ENCODE results near the gene DCXR. TPM values are rescaled to one million over a fixed set of nuclear protein-coding genes. Genes with fewer than 3 reads are reported as not detected.

DCXR gene
- total and polyA plus RNA-seq, 2 of the 13 experiments (the other 11 are each of a cell fraction or from before 2014, with no cell fraction given): 287 to 311 TPM

GRCh38 chr17:82003411-82004381, 33.8 kb downstream of the DCXR start (continued):
- TF ChIP-seq ZHX2 (IDR thresholded peaks at IDR 0.05; ENCODE audit: low read depth) (peak; percentile 76), ZHX2 (CRISPR knock-in tag; IDR thresholded peaks at IDR 0.05; ENCODE audit: borderline replicate concordance) (no peak; the same call in 1 of the 2 replicates), ZMYM2 (CRISPR knock-in tag; IDR thresholded peaks at IDR 0.05) (peak; percentile 86; the same call in 1 of the 2 replicates), GATAD1 (CRISPR knock-in tag; IDR thresholded peaks at IDR 0.05) (peak; percentile 79), ZBTB42 (CRISPR knock-in tag; IDR thresholded peaks at IDR 0.05) (no peak), ZNF589 (CRISPR knock-in tag; conservative IDR thresholded peaks at IDR 0.05) (peak; percentile 57; the same call in 1 of the 2 replicates), PTBP1 (IDR thresholded peaks at IDR 0.05; ENCODE audit: low read depth, low read length, poor library complexity, severe bottlenecking) (peak; percentile 76), NPAS2 (CRISPR knock-in tag; IDR thresholded peaks at IDR 0.05; ENCODE audit: borderline replicate concordance) (no peak), ZNF180 (CRISPR knock-in tag; IDR thresholded peaks at IDR 0.05; ENCODE audit: borderline replicate concordance, low read depth) (no peak), TOE1 (CRISPR knock-in tag; IDR thresholded peaks at IDR 0.05) (no peak), MYC (CRISPR knock-in tag; IDR thresholded peaks at IDR 0.05; ENCODE audit: borderline replicate concordance) (peak; percentile 95), ZNF678 (CRISPR knock-in tag; IDR thresholded peaks at IDR 0.05) (no peak), ZNF710 (CRISPR knock-in tag; IDR thresholded peaks at IDR 0.05; ENCODE audit: borderline replicate concordance) (peak; percentile 78; the same call in 1 of the 2 replicates), ZNF605 (CRISPR knock-in tag; IDR thresholded peaks at IDR 0.05) (peak; percentile 78; the same call in 1 of the 2 replicates), ZNF256 (CRISPR knock-in tag; conservative IDR thresholded peaks at IDR 0.05) (no peak), ZKSCAN1 (IDR thresholded peaks at IDR 0.05; ENCODE audit: low read length) (no peak)
- TF ChIP-seq, protein P1, sequence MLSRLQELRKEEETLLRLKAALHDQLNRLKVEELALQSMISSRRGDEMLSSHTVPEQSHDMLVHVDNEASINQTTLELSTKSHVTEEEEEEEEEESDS (CRISPR knock-in tag; IDR thresholded peaks at IDR 0.05; ENCODE audit: borderline replicate concordance): no peak; the same call in 1 of the 2 replicates
- TF ChIP-seq, protein P2, sequence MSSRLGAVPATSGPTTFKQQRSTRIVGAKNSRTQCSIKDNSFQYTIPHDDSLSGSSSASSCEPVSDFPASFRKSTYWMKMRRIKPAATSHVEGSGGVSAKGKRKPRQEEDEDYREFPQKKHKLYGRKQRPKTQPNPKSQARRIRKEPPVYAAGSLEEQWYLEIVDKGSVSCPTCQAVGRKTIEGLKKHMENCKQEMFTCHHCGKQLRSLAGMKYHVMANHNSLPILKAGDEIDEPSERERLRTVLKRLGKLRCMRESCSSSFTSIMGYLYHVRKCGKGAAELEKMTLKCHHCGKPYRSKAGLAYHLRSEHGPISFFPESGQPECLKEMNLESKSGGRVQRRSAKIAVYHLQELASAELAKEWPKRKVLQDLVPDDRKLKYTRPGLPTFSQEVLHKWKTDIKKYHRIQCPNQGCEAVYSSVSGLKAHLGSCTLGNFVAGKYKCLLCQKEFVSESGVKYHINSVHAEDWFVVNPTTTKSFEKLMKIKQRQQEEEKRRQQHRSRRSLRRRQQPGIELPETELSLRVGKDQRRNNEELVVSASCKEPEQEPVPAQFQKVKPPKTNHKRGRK (CRISPR knock-in tag; IDR thresholded peaks at IDR 0.05): 0 out of 2 replicates have a peak, but pooled peaks have one; percentile 70
